ENCODE measurements around the gene NOC2L. TPM values are rescaled to one million over a fixed set of nuclear protein-coding genes. Genes with fewer than 3 reads are reported as not detected.

The NOC2L gene
- total RNA-seq, 1 experiment from 2014 or later: 130 TPM

DNA sequence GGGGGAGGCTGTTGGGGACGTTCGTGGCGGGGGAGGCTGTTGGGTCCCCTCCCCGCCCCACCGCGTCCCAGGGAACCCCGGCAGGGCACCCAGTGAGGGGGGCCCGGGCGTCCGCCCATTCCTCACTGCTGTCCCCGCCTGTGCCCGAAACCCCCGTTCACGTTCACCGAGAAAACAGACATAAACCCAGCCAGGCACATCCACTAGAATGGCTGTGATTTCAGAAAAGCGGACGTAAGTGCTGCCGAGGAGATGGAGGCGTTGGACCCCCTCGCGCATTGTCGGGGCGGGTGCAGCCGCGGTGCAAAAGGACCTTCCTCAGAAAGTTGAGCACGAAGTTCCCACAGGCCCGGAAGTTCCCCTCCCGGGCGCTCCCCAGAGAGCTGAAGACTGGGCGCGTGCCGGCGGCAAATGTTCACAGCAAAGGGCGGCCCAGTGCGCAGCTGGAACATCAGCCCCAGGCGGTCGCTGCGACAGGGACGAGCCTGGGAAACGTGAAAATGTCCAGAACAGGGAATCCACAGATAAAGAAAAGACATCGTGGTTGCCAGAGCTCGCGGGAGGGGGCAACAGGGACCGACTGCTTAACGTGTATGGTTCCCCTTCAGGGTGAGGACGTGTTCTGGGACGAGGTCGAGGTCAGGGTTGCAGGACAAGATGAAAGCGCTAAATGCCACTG lies 53.8 kb downstream of the NOC2L start:
- peaks cover 76% of the 10 kb centered on the region for H3K27me3 Mint-ChIP-seq (ENCODE audit: low read depth)

More for the DNA sequence above, 53.8 kb downstream of the NOC2L start:
- H2BK20ac ChIP-seq (ENCODE audit: low read depth, low read length, poor library complexity, severe bottlenecking): no peak overlapping the region
- no peaks in the 10 kb centered on the region for H3K79me1 ChIP-seq (ENCODE audit: insufficient read depth, low read depth, low read length, poor library complexity, severe bottlenecking)
- peaks cover 6% of the 10 kb centered on the region for H3K23me2 ChIP-seq (ENCODE audit: insufficient read length, low read depth, low read length, poor library complexity, severe bottlenecking)
- no peaks in the 10 kb centered on the region for H3K9me3 ChIP-seq (ENCODE audit: control insufficient read depth, low read depth, low read length)
- no peak overlapping the region for H2BK12ac ChIP-seq (ENCODE audit: insufficient read length, low read depth, low read length)
- WGBS (ENCODE audit: extremely low coverage, insufficient read length, low lambda C conversion rate): no CpG with 5 or more reads among the region's 49 CpGs
- Mint-ChIP-seq H3K36me3 (ENCODE audit: insufficient read depth in 1 of 3, low read depth in 3 of 3) (peaks cover 2 to 8% (median 3%) of the 10 kb centered on the region in 3 experiments; a peak in 3 of 7 replicates), H3K9me3 (peaks cover 0 to 3% of the 10 kb centered on the region in 2 experiments; a peak in 2 of 5 replicates), H3K4me3 (peak overlapping the region; percentile 64 to 81), H3K4me1 (peaks cover 6 to 11% of the 10 kb centered on the region in 2 experiments), H3K27ac (no peak overlapping the region)
- no peak overlapping the region for H3K4ac ChIP-seq (ENCODE audit: low read depth, low read length)
- H3K23ac ChIP-seq (ENCODE audit: insufficient read length, low read depth, low read length): no peak overlapping the region
- H3K4me1 ChIP-seq (ENCODE audit: insufficient read depth, low read length): no peaks in the 10 kb centered on the region
- no peak overlapping the region for H2AFZ ChIP-seq (ENCODE audit: low read length)
- no peaks in the 10 kb centered on the region for H3K79me2 ChIP-seq (ENCODE audit: insufficient read depth, low read length)
- peak; percentile 57 for DNase-seq
- no peak overlapping the region for H3K56ac ChIP-seq (ENCODE audit: insufficient read length, low read depth, low read length)
- H2BK15ac ChIP-seq (ENCODE audit: low read depth, low read length): no peak overlapping the region
- H2BK120ac ChIP-seq (ENCODE audit: low read depth, low read length, poor library complexity, severe bottlenecking): no peak overlapping the region
- H3K4me2 ChIP-seq (ENCODE audit: insufficient read depth, insufficient read length, low read length): peak overlapping the region; percentile 66
- no peak overlapping the region for H4K8ac ChIP-seq (replicated peaks; ENCODE audit: insufficient read length, low read depth, low read length)
- H3K9ac ChIP-seq (ENCODE audit: extremely low read depth, insufficient read length, low read length): no peak overlapping the region
- no peak overlapping the region for H4K91ac ChIP-seq (ENCODE audit: insufficient read length, low read depth, low read length)
- peaks cover 19% of the 10 kb centered on the region; the same call in 1 of the 2 replicates for H3K27me3 ChIP-seq (ENCODE audit: insufficient read depth, low read length)
- no peak overlapping the region for H3K18ac ChIP-seq (ENCODE audit: insufficient read length, low read depth, low read length)
- no peak overlapping the region for H2AK5ac ChIP-seq (ENCODE audit: insufficient read length, low read length)
- peak overlapping the region; percentile 81 for H3K14ac ChIP-seq (ENCODE audit: insufficient read depth, low read length)
- no peaks in the 10 kb centered on the region for H4K20me1 ChIP-seq (ENCODE audit: control insufficient read depth, insufficient read depth, insufficient read length)
- no peak overlapping the region for H4K5ac ChIP-seq (ENCODE audit: insufficient read length, low read depth, low read length)
- no peak overlapping the region for H2BK5ac ChIP-seq (ENCODE audit: insufficient read length, low read length)
- TF ChIP-seq, protein P1, sequence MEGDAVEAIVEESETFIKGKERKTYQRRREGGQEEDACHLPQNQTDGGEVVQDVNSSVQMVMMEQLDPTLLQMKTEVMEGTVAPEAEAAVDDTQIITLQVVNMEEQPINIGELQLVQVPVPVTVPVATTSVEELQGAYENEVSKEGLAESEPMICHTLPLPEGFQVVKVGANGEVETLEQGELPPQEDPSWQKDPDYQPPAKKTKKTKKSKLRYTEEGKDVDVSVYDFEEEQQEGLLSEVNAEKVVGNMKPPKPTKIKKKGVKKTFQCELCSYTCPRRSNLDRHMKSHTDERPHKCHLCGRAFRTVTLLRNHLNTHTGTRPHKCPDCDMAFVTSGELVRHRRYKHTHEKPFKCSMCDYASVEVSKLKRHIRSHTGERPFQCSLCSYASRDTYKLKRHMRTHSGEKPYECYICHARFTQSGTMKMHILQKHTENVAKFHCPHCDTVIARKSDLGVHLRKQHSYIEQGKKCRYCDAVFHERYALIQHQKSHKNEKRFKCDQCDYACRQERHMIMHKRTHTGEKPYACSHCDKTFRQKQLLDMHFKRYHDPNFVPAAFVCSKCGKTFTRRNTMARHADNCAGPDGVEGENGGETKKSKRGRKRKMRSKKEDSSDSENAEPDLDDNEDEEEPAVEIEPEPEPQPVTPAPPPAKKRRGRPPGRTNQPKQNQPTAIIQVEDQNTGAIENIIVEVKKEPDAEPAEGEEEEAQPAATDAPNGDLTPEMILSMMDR (conservative IDR thresholded peaks at IDR 0.05): no peak
- H3T11ph ChIP-seq (ENCODE audit: low read length): no peak overlapping the region
- H3K27ac ChIP-seq (ENCODE audit: insufficient read length, low read depth, low read length): no peak overlapping the region

All from H9 (cell line).